ENCODE measurements around the gene PXMP2. TPM values are rescaled to one million over a fixed set of nuclear protein-coding genes. Genes with fewer than 3 reads are reported as not detected.

PXMP2 gene
- total and polyA plus RNA-seq, 2 of the 8 experiments (the other 6 are each of a cell fraction or from before 2014, with no cell fraction given), result 13.8 to 15.1 TPM

DNA sequence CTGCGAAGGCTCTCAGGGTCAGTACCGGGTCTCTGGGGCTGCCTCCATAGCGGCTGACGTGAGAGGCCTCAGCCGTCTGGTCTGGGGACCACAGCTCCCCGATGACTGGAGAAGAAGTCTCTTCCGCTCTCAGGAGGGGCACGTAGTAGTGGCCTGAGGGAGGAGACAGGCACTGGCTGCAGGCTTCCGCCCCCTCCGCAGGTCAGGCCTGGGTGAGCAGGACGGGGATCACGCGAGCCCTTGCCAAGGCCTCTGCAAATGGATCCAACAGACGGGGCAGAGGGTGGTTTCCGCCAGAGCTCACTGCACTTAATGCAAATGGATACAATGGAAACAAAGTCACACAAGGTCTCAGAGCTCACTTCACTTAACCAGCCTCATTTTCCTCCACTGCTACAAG, 49.5 kb downstream of the PXMP2 start (continued):
- TF ChIP-seq JUND (IDR thresholded peaks at IDR 0.05; ENCODE audit: low read length) (no peak), CBX5 (IDR thresholded peaks at IDR 0.05; ENCODE audit: low read depth, low read length) (no peak), GTF2F1 (IDR thresholded peaks at IDR 0.05; ENCODE audit: borderline replicate concordance, low read depth, low read length) (no peak)
